Stimulated activated naive CD8-positive, alpha-beta T cell treated with anti-CD3 and anti-CD28 coated beads, Interleukin-15, Interleukin-2, amounts not matched to agents 100 ng/mL and 50 ng/mL, for 24 hours (primary cell): ENCODE data around the gene RREB1.

Experiments
- H3K27ac Mint-ChIP-seq: one replicate; pipeline ENCODE4 v1.8.0; 2021; ENCODE audit warnings: mild to moderate bottlenecking, mixed read lengths
- H3K27me3 Mint-ChIP-seq: one replicate; pipeline ENCODE4 v1.8.0; 2021; ENCODE audit warnings: mixed read lengths
- H3K36me3 Mint-ChIP-seq: one replicate; pipeline ENCODE4 v1.8.0; 2021; ENCODE audit warnings: low read depth, mixed read lengths
- H3K4me1 Mint-ChIP-seq: one replicate; pipeline ENCODE4 v1.8.0; 2021; ENCODE audit warnings: low read depth, mixed read lengths
- H3K4me3 Mint-ChIP-seq: one replicate; pipeline ENCODE4 v1.8.0; 2021; ENCODE audit warnings: mild to moderate bottlenecking, mixed read lengths
- H3K9me3 Mint-ChIP-seq: one replicate; pipeline ENCODE4 v1.8.0; 2021; ENCODE audit warnings: mixed read lengths

Gene RREB1

GRCh38 chr6:7203939-7204338 is 96.2 kb downstream of the RREB1 start:
- H3K36me3 Mint-ChIP-seq: peaks cover 32% of the 10 kb centered on the region
- H3K9me3 Mint-ChIP-seq: no peaks in the 10 kb centered on the region
- H3K4me1 Mint-ChIP-seq: peaks cover 27% of the 10 kb centered on the region
- no peaks in the 10 kb centered on the region for H3K27me3 Mint-ChIP-seq
- H3K4me3 Mint-ChIP-seq: no peak overlapping the region
- no peak overlapping the region for H3K27ac Mint-ChIP-seq

- peaks cover 32% of the 10 kb centered on the region for H3K36me3 Mint-ChIP-seq
- H3K27ac Mint-ChIP-seq: no peak overlapping the region
- H3K4me1 Mint-ChIP-seq: peaks cover 27% of the 10 kb centered on the region
- H3K9me3 Mint-ChIP-seq: no peaks in the 10 kb centered on the region
- H3K4me3 Mint-ChIP-seq: no peak overlapping the region
- H3K27me3 Mint-ChIP-seq: no peaks in the 10 kb centered on the region
Measured at GRCh38 chr6:7204726-7205125, 97.0 kb downstream of the RREB1 start.

DNA sequence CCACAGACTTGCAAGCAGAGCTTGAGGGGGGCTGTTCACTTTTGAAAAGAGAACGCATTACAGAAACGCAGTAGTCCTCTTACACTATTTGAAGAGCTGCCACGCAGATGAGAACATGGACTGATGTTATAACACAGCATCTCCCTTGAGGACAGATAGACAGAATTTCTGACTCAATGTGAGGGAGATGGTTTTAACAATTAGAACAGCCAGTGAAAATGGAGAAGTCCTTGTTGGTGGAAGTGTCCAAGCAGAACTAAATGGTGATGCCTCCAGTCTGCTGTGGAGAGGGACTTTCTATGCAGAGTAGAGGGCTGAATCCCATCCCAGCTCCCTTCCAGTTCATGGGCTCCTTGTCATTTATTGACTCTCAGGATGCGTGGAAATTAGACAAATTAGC is 100.0 kb downstream of the RREB1 start:
- Mint-ChIP-seq H3K4me3 (no peak overlapping the region), H3K9me3 (no peaks in the 10 kb centered on the region), H3K4me1 (peaks cover 4% of the 10 kb centered on the region), H3K27ac (no peak overlapping the region), H3K27me3 (no peaks in the 10 kb centered on the region), H3K36me3 (peaks cover 40% of the 10 kb centered on the region)

DNA sequence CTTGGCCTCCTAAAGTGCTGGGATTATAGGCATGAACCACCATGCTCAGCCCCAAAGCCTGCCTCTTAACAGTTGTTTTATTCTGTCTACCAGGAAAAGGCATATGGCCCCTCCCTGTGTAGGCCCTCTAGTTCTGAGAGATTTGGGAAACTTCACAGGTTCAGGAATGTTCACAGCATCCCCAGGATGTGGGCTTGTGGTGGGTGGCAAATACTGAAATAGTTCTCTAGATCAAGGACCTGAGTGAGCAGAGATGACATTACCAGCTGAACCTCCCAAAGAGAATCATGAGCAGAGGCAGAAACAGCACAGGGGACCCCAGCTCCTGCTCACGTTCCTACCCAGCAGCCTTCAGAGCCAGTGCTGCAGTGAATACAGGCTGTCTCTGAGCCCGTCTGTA is 105.7 kb downstream of the RREB1 start:
- Mint-ChIP-seq H3K27ac (no peak overlapping the region), H3K4me1 (peaks cover 3% of the 10 kb centered on the region), H3K36me3 (peaks cover 58% of the 10 kb centered on the region), H3K27me3 (no peaks in the 10 kb centered on the region), H3K4me3 (no peak overlapping the region), H3K9me3 (no peaks in the 10 kb centered on the region)

GRCh38 chr6:7214468-7214867 is 106.7 kb downstream of the RREB1 start:
- Mint-ChIP-seq H3K4me1 (peaks cover 6% of the 10 kb centered on the region), H3K27ac (no peak overlapping the region), H3K27me3 (no peaks in the 10 kb centered on the region), H3K9me3 (no peaks in the 10 kb centered on the region), H3K4me3 (no peak overlapping the region), H3K36me3 (peaks cover 58% of the 10 kb centered on the region)

DNA sequence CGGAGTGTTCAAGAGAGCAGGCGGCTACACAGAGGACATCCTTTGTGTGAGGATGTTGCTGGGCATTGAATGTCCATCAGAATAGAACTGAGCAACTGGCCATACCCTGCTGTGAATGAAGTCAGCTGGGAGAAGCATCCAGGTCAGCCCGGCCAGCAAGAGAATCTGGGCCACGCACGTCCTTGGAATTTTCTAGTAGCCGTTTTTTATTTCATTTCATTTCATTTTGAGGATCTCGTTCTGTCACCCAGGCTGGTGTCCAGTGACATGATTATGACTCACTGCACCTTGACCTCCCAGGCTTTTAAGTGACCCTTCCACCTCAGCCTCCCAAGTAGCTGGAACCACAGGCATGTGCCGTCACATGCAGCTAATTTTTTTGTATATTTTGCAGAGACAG is 107.4 kb downstream of the RREB1 start:
- Mint-ChIP-seq H3K36me3 (peaks cover 63% of the 10 kb centered on the region), H3K9me3 (no peaks in the 10 kb centered on the region), H3K4me3 (no peak overlapping the region), H3K4me1 (peaks cover 12% of the 10 kb centered on the region), H3K27me3 (no peaks in the 10 kb centered on the region), H3K27ac (no peak overlapping the region)

GRCh38 chr6:7215798-7216231 is 108.1 kb downstream of the RREB1 start:
- H3K4me1 Mint-ChIP-seq: peaks cover 12% of the 10 kb centered on the region
- H3K4me3 Mint-ChIP-seq: no peak overlapping the region
- peaks cover 65% of the 10 kb centered on the region for H3K36me3 Mint-ChIP-seq
- H3K27ac Mint-ChIP-seq: no peak overlapping the region
- H3K9me3 Mint-ChIP-seq: no peaks in the 10 kb centered on the region
- H3K27me3 Mint-ChIP-seq: no peaks in the 10 kb centered on the region

DNA sequence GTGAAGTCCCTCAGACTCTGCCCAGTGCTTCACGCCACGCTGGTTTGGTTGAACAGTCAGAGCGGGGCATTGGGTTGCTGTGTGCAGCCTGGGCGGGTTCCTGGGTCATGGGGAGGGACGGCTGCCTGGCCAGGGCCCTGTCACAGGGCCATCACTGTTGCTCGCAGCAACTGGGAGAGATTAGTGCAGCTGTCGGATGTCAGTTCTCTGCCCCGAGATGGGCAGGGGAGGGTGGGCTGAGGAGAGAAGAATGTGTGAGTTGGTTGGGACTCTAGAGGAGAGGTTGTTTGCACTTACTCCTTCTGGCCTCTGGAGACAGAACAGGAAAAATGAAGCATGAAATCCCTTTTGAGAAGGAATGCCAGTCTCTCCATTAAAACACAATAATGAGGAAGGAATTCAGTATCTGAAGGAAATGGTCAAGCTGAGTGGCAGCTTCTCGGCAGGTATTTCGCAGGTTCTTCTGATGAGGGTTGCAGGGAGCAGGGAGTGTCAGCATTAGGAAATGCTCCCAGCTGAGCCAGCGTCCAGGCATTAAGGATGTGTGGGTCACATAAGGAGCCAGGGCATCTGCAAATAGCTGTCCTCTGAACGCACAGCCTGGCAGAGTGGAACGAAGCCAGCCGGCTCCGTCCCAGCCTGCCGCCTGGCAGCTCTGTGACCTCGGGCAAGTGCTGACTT is 109.3 kb downstream of the RREB1 start:
- H3K4me3 Mint-ChIP-seq: no peak overlapping the region
- H3K27ac Mint-ChIP-seq: no peak overlapping the region
- peaks cover 55% of the 10 kb centered on the region for H3K36me3 Mint-ChIP-seq
- H3K9me3 Mint-ChIP-seq: no peaks in the 10 kb centered on the region
- H3K4me1 Mint-ChIP-seq: peaks cover 12% of the 10 kb centered on the region
- H3K27me3 Mint-ChIP-seq: no peaks in the 10 kb centered on the region

- no peaks in the 10 kb centered on the region for H3K9me3 Mint-ChIP-seq
- H3K4me1 Mint-ChIP-seq: peaks cover 12% of the 10 kb centered on the region
- no peaks in the 10 kb centered on the region for H3K27me3 Mint-ChIP-seq
- H3K27ac Mint-ChIP-seq: no peak overlapping the region
- peaks cover 52% of the 10 kb centered on the region for H3K36me3 Mint-ChIP-seq
- no peak overlapping the region for H3K4me3 Mint-ChIP-seq
Measured at GRCh38 chr6:7218406-7218988, 110.7 kb downstream of the RREB1 start.

DNA sequence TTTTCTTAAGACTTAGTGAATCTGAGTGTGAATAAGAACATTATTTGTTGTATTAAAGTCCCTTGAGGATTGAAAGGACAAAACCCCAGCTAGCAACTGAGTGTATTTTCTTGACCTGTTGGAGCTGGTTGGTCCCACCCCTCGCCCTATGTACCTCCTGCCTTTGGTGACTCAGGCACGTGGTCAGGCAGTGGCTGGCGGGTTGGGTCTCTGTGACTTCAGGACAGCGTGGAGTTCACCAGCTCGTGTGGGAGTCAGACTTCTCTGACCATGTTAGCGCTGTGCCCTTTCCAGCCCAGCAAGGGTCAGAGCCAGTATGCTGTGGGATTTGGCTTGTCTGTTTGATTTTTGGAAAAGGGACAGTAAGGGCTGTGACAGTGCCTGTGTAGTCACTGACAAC is 111.5 kb downstream of the RREB1 start:
- H3K4me1 Mint-ChIP-seq: peaks cover 12% of the 10 kb centered on the region
- no peaks in the 10 kb centered on the region for H3K9me3 Mint-ChIP-seq
- no peak overlapping the region for H3K27ac Mint-ChIP-seq
- no peaks in the 10 kb centered on the region for H3K27me3 Mint-ChIP-seq
- H3K36me3 Mint-ChIP-seq: peaks cover 53% of the 10 kb centered on the region
- H3K4me3 Mint-ChIP-seq: no peak overlapping the region

DNA sequence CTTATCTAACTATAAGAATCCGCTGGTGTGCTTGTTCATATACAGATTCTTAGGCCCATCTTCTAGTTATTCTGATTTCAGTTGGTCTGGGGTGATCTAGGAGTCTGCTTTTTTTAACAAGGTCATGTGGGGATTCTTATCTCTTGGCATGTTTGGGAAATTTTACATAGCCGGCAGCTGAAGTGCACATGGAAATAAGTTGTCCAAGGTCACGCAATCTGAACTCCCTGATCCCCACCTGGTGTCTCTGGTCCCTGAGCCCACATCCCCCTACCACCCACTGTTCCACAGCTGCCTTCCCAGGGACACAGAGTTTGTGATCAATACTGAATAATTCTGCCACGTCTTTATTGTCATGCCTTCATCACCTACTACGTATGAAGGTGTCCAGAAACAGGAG is 114.4 kb downstream of the RREB1 start:
- Mint-ChIP-seq H3K27ac (no peak overlapping the region), H3K4me3 (no peak overlapping the region), H3K27me3 (no peaks in the 10 kb centered on the region), H3K9me3 (no peaks in the 10 kb centered on the region), H3K4me1 (peaks cover 12% of the 10 kb centered on the region), H3K36me3 (peaks cover 55% of the 10 kb centered on the region)

- Mint-ChIP-seq H3K4me1 (peaks cover 6% of the 10 kb centered on the region), H3K27ac (no peak overlapping the region), H3K9me3 (no peaks in the 10 kb centered on the region), H3K36me3 (peaks cover 73% of the 10 kb centered on the region), H3K4me3 (no peak overlapping the region), H3K27me3 (no peaks in the 10 kb centered on the region)
Measured at GRCh38 chr6:7224731-7225130, 117.0 kb downstream of the RREB1 start.

DNA sequence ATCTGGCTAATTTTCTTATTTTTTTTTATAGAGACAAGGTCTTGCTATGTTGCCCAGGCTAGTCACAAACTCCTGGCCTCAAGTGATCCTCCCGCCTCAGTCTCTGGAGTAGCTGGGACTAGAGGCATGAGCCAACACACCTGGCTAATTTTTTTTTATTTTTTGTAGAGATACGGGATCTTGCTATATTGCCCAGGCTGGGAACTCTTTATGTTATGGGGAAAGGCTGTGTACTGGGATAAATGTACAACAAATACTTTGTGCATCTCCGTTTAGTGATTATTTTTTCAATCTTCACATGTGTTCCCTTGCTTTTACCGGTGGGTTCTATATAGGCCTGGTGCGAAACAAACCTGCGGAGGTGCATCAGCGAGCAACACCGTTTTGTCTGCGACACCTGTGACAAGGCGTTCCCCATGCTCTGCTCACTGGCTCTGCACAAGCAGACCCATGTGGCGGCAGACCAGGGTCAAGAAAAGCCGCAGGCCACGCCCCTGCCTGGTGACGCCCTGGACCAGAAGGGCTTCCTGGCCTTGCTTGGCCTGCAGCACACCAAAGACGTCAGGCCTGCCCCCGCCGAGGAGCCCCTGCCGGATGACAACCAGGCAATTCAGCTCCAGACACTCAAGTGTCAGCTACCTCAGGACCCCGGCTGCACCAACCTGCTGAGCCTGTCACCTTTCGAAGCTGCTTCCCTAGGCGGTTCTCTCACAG is 121.1 kb downstream of the RREB1 start:
- H3K9me3 Mint-ChIP-seq: no peaks in the 10 kb centered on the region
- H3K36me3 Mint-ChIP-seq: peaks cover 55% of the 10 kb centered on the region
- H3K4me3 Mint-ChIP-seq: no peak overlapping the region
- H3K27me3 Mint-ChIP-seq: no peaks in the 10 kb centered on the region
- peaks cover 7% of the 10 kb centered on the region for H3K4me1 Mint-ChIP-seq
- peak overlapping the region; percentile 51 for H3K27ac Mint-ChIP-seq

DNA sequence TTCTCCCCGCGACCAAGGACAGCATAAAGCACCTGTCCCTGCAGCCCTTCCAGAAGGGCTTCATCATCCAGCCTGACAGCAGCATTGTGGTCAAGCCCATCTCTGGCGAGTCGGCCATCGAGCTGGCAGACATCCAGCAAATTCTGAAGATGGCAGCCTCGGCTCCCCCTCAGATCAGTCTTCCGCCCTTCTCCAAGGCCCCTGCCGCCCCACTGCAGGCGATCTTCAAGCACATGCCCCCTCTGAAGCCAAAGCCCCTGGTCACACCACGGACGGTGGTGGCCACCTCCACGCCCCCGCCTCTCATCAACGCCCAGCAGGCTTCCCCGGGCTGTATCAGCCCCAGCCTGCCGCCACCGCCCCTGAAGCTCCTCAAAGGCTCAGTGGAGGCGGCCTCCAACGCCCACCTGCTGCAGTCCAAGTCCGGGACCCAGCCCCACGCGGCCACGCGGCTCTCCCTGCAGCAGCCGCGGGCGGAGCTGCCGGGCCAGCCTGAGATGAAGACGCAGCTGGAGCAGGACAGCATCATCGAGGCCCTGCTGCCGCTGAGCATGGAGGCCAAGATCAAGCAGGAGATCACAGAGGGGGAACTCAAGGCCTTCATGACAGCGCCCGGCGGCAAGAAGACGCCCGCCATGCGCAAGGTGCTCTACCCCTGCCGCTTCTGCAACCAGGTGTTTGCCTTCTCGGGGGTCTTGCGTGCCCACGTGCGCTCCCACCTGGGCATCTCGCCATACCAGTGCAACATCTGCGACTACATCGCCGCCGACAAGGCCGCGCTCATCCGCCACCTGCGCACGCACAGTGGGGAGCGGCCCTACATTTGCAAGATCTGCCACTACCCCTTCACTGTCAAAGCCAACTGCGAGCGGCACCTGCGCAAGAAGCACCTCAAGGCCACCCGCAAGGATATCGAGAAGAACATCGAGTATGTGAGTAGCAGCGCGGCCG is 121.9 kb downstream of the RREB1 start:
- Mint-ChIP-seq H3K9me3 (no peaks in the 10 kb centered on the region), H3K27ac (peak overlapping the region; percentile 51), H3K27me3 (no peaks in the 10 kb centered on the region), H3K36me3 (peaks cover 49% of the 10 kb centered on the region), H3K4me3 (no peak overlapping the region), H3K4me1 (peaks cover 8% of the 10 kb centered on the region)

DNA sequence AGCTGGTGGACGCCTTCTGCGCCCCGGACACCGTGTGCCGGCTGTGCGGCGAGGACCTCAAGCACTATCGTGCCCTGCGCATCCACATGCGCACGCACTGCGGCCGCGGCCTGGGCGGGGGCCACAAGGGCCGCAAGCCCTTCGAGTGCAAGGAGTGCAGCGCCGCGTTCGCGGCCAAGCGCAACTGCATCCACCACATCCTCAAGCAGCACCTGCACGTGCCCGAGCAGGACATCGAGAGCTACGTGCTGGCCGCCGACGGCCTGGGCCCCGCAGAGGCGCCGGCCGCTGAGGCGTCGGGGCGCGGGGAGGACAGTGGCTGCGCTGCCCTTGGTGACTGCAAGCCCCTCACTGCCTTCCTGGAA is 122.5 kb downstream of the RREB1 start:
- H3K9me3 Mint-ChIP-seq: no peaks in the 10 kb centered on the region
- H3K27me3 Mint-ChIP-seq: no peaks in the 10 kb centered on the region
- no peak overlapping the region for H3K27ac Mint-ChIP-seq
- H3K4me1 Mint-ChIP-seq: peaks cover 11% of the 10 kb centered on the region
- no peak overlapping the region for H3K4me3 Mint-ChIP-seq
- H3K36me3 Mint-ChIP-seq: peaks cover 42% of the 10 kb centered on the region
